SU-DHL-6 (cell line): ENCODE data around the gene STC2.

Experiments
- H2AFZ ChIP-seq: fragments of 200-600 bp; sonication (generic); 2 replicates; pipeline ENCODE4 v1.6.1; 2014; ENCODE audit warnings: low read depth, mild to moderate bottlenecking, moderate library complexity, mixed read lengths, antibody characterized with exemption, low read length; ENCODE audit not compliant: severe bottlenecking
- H3F3A ChIP-seq: fragments of 200-600 bp; shearing (Covaris generic); 2 replicates; pipeline ENCODE4 v1.6.0; 2016; ENCODE audit warnings: antibody characterized with exemption, mild to moderate bottlenecking; ENCODE audit not compliant: insufficient read depth
- H3K27ac ChIP-seq: fragments of 200-600 bp; sonication (generic); 2 replicates; pipeline ENCODE4 v1.5.1; 2016; ENCODE audit warnings: low read depth, mild to moderate bottlenecking, low read length, moderate library complexity, mixed read lengths
- H3K27me3 ChIP-seq: fragments of 200-600 bp; sonication (generic), shearing (Covaris generic); 2 replicates; pipeline ENCODE4 v1.6.0; 2014; ENCODE audit warnings: mild to moderate bottlenecking, low read length
- H3K36me3 ChIP-seq: fragments of 200-600 bp; sonication (generic); 2 replicates; pipeline ENCODE4 v1.6.1; 2014; ENCODE audit warnings: mild to moderate bottlenecking, low read length, mixed read lengths
- H3K4me2 ChIP-seq: fragments of 300-600, 200-600 bp; shearing (Covaris generic), sonication (generic); 2 replicates; pipeline ENCODE4 v1.6.0; 2014; ENCODE audit warnings: low read length, low read depth, mild to moderate bottlenecking; ENCODE audit not compliant: poor library complexity, severe bottlenecking
- H3K4me3 ChIP-seq: fragments of 200-600 bp; sonication (generic); 2 replicates; pipeline ENCODE4 v1.5.1; 2014; ENCODE audit warnings: antibody characterized with exemption, low read length, mild to moderate bottlenecking, mixed read lengths; ENCODE audit not compliant: insufficient read depth, poor library complexity, severe bottlenecking
- H3K79me2 ChIP-seq: fragments of 200-600 bp; sonication (generic); 2 replicates; pipeline ENCODE4 v1.6.1; 2014; ENCODE audit warnings: mild to moderate bottlenecking, low read length, moderate library complexity; ENCODE audit not compliant: insufficient read depth
- H3K9ac ChIP-seq: fragments of 200-600 bp; sonication (generic); 2 replicates; pipeline ENCODE4 v1.7.0; 2014; ENCODE audit warnings: mild to moderate bottlenecking, low read length
- H3K9me2 ChIP-seq: fragments of 200-600 bp; sonication (generic); replicated peaks from 2 replicates; pipeline ENCODE4 v1.6.1; 2014; ENCODE audit warnings: low read length; ENCODE audit not compliant: insufficient read depth
- H3K9me3 ChIP-seq: fragments of 200-600 bp; sonication (generic); 2 replicates; pipeline ENCODE4 v1.6.1; 2014; ENCODE audit warnings: low read length, mixed read lengths; ENCODE audit not compliant: insufficient read depth
- H4K20me1 ChIP-seq: fragments of 200-600 bp; sonication (generic); 2 replicates; pipeline ENCODE4 v1.6.1; 2014; ENCODE audit warnings: low read depth, mild to moderate bottlenecking, antibody characterized with exemption, low read length, moderate library complexity, mixed read lengths
- CTCF ChIP-seq: fragments of 200-600 bp; sonication (generic); IDR thresholded peaks from one replicate; pipeline ENCODE4 v1.5.1; 2017; ENCODE audit warnings: antibody characterized with exemption, mild to moderate bottlenecking, low read length, moderate library complexity; ENCODE audit not compliant: insufficient read depth, poor library complexity, severe bottlenecking
- EZH2phosphoT487 ChIP-seq: fragments of 200-600 bp; sonication (generic), shearing (Covaris generic); conservative IDR thresholded peaks from 2 replicates; pipeline ENCODE4 v1.6.1; 2018; ENCODE audit warnings: mild to moderate bottlenecking, antibody characterized with exemption, low read length, moderate library complexity, mixed read lengths

STC2 gene

GRCh38 chr5:173334808-173335207 lies 6.6 kb upstream of the STC2 start:
- no peak overlapping the region for H3K9ac ChIP-seq
- no peak overlapping the region for H3K4me3 ChIP-seq
- no peak for TF ChIP-seq CTCF
- H3K4me2 ChIP-seq = no peak overlapping the region
- no peaks in the 10 kb centered on the region for H3K79me2 ChIP-seq
- H3K9me3 ChIP-seq = no peaks in the 10 kb centered on the region
- no peak overlapping the region for H2AFZ ChIP-seq
- H4K20me1 ChIP-seq = no peaks in the 10 kb centered on the region
- no peaks in the 10 kb centered on the region for H3K27me3 ChIP-seq
- H3K36me3 ChIP-seq = no peaks in the 10 kb centered on the region
- no peaks in the 10 kb centered on the region for H3F3A ChIP-seq
- H3K27ac ChIP-seq = no peak overlapping the region
- no peaks in the 10 kb centered on the region for H3K9me2 ChIP-seq

GRCh38 chr5:173333925-173334661 lies 5.9 kb upstream of the STC2 start:
- Histone ChIP-seq H3K4me2 (no peak overlapping the region), H3K36me3 (no peaks in the 10 kb centered on the region), H3F3A (no peaks in the 10 kb centered on the region), H3K4me3 (no peak overlapping the region), H3K9me3 (no peaks in the 10 kb centered on the region), H2AFZ (no peak overlapping the region), H3K9ac (no peak overlapping the region), H3K27ac (no peak overlapping the region), H3K79me2 (no peaks in the 10 kb centered on the region), H3K9me2 (no peaks in the 10 kb centered on the region), H3K27me3 (no peaks in the 10 kb centered on the region), H4K20me1 (no peaks in the 10 kb centered on the region)
- no peak for TF ChIP-seq CTCF
- no peak for TF ChIP-seq EZH2phosphoT487

- H3K27me3 ChIP-seq = no peaks in the 10 kb centered on the region
- H3K4me2 ChIP-seq = no peak overlapping the region
- H3K9ac ChIP-seq = no peak overlapping the region
- H3K4me3 ChIP-seq = no peak overlapping the region
- H3F3A ChIP-seq = no peaks in the 10 kb centered on the region
- no peak overlapping the region for H3K27ac ChIP-seq
- no peaks in the 10 kb centered on the region for H3K9me3 ChIP-seq
- H3K79me2 ChIP-seq = no peaks in the 10 kb centered on the region
- H2AFZ ChIP-seq = peak overlapping the region; percentile 79
- no peaks in the 10 kb centered on the region for H3K36me3 ChIP-seq
- H3K9me2 ChIP-seq = no peaks in the 10 kb centered on the region
- H4K20me1 ChIP-seq = no peaks in the 10 kb centered on the region
- TF ChIP-seq CTCF (peak; percentile 72), EZH2phosphoT487 (no peak)
These were observed 3.8 kb upstream of the STC2 start for GRCh38 chr5:173331956-173332479.
